ENCODE measurements around the gene DKK3. TPM values are rescaled to one million over a fixed set of nuclear protein-coding genes. Genes with fewer than 3 reads are reported as not detected.

DKK3 gene
- total and polyA plus RNA-seq, 2 of the 13 experiments (the other 11 are each of a cell fraction or from before 2014, with no cell fraction given): 0.09 to 0.67 TPM

DNA sequence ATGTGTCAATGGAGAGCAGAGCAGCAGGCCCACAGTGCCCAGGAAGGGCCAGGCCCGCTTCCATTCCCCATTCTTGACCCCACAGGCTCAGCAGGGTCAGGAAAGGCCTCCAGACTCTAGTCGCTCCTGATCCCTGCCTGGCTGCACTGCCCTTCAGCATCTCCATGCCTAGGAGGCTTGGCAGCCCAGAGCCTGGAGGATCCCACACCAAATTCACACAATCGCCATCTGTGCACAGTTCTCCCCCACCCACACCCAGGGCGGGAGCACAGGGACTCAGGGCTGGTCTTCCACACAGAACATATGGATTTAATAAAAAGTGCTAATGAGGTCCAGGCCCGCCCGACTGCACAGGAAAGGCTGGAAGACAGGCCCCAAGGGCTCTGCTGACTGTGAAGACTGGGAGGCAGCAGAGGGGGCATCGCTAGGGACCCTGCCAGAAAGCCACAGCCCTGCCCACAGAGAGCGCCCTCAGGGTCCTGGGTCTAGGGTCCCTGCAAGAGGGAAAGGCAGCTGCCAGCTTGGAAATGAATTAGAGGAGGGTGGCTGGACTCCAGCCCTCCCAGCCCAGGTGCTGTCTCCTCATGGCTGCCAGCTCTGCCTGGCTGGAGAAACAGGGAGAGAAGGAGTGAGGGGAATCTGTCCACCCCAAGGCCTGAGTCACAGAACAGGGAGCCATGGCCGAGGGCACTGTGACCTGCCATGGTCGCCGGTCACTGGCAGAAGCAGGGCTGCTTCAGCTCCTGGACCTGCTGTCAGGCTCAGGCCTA, 39.7 kb downstream of the DKK3 start (continued):
- TF ChIP-seq, protein P1, sequence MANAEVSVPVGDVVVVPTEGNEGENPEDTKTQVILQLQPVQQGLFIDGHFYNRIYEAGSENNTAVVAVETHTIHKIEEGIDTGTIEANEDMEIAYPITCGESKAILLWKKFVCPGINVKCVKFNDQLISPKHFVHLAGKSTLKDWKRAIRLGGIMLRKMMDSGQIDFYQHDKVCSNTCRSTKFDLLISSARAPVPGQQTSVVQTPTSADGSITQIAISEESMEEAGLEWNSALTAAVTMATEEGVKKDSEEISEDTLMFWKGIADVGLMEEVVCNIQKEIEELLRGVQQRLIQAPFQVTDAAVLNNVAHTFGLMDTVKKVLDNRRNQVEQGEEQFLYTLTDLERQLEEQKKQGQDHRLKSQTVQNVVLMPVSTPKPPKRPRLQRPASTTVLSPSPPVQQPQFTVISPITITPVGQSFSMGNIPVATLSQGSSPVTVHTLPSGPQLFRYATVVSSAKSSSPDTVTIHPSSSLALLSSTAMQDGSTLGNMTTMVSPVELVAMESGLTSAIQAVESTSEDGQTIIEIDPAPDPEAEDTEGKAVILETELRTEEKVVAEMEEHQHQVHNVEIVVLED (CRISPR knock-in tag; IDR thresholded peaks at IDR 0.05; ENCODE audit: borderline replicate concordance): no peak
- TF ChIP-seq RFX3 (CRISPR knock-in tag; IDR thresholded peaks at IDR 0.05) (no peak), HOXD1 (CRISPR knock-in tag; IDR thresholded peaks at IDR 0.05) (no peak), TRIM24 (CRISPR knock-in tag; IDR thresholded peaks at IDR 0.05) (no peak)

DNA sequence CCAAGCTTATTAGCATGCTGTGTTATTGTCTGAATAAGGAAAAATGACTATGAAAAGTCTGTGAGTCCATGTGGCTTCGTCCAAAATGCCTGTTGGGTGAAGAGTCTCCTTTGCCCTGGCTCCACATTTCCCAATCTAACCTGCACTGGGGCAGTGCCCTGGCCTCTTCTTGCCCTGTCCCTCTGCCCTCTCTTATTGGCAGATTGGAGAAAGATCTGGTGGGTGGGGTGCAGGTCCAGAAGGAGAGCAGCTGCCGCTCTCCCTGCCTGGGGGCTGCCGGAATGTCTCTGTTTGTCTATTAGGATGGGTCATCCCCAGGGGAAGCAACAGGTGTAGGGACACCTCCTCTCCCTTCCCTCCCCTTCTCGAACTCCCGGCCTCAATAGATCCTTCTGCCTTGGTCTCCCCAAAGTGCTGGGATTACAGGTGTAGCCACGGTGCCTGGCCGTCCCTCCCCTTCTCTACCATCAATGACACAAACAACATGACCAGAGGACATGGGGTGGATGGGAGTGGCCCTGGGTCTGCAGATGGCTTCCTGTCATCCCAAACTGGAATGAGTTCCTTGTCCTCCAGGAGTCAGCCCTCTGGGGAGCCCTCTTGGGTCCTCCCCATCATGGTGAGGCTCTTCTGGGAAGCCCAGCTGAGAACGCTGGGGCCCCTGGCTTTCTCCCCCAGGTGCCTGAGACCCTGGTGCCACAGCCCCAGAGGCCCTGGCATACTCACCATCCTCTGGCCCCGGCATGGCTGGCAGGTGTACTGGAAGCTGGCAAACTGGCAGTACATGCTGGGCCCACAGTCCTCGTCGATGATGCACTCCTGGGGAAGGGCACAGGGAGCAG, 40.5 kb downstream of the DKK3 start:
- Histone ChIP-seq H2AFZ (ENCODE audit: low read length) (no peak overlapping the region), H3K4me2 (ENCODE audit: low read depth, low read length) (no peak overlapping the region), H3K79me2 (ENCODE audit: insufficient read depth, low read length) (no peaks in the 10 kb centered on the region), H4K20me1 (ENCODE audit: insufficient read depth, low read length) (no peaks in the 10 kb centered on the region), H3K9ac (ENCODE audit: insufficient read depth, low read depth, low read length) (no peak overlapping the region), H3K9me3 (ENCODE audit: low read length) (no peaks in the 10 kb centered on the region), H3K4me3 (replicated peaks in 1 of 3; ENCODE audit: insufficient read depth in 1 of 3, low read depth in 2 of 3, low read length in 3 of 3) (no peak overlapping the region), H3K27me3 (ENCODE audit: control insufficient read depth in 1 of 2, insufficient read depth in 2 of 2, low read length in 2 of 2) (peaks cover 4 to 27% of the 10 kb centered on the region in 2 experiments; a peak in 2 of 5 replicates), H3K27ac (ENCODE audit: extremely low read length, insufficient read depth, low read length) (no peak overlapping the region), H3K36me3 (replicated peaks in 1 of 2; ENCODE audit: control insufficient read depth in 1 of 2, insufficient read depth in 2 of 2, low read length in 2 of 2) (no peaks in the 10 kb centered on the region), H3K4me1 (ENCODE audit: insufficient read depth, low read length) (peaks cover 6% of the 10 kb centered on the region; the same call in 1 of the 2 replicates)
- WGBS (ENCODE audit: low lambda C conversion rate): 43% methylated on average over 9 of the region's 11 CpGs
- FAIRE-seq: no peak
- BruUV-seq (replicated peaks): no TSS peak
- POLR2A ChIA-PET: no interaction called here
- in situ Hi-C loops (cut with HindIII; ENCODE audit: extremely low pct_ligation_motif_present, low pct_unique_long_range_greater_than_20kb): no loop called here
- CTCF ChIA-PET (ENCODE audit: low intra/inter-chr PET ratio, low total read pairs): no interaction called here
- ATAC-seq: no peak
- intact Hi-C loops (cut with micrococcal nuclease; ENCODE audit: unreplicated experiment): no loop called here
- no peak for DNase-seq (ENCODE audit: low spot score)
- TF ChIP-seq ZNF354B (CRISPR knock-in tag; IDR thresholded peaks at IDR 0.05): no peak
- TF ChIP-seq, protein P2, sequence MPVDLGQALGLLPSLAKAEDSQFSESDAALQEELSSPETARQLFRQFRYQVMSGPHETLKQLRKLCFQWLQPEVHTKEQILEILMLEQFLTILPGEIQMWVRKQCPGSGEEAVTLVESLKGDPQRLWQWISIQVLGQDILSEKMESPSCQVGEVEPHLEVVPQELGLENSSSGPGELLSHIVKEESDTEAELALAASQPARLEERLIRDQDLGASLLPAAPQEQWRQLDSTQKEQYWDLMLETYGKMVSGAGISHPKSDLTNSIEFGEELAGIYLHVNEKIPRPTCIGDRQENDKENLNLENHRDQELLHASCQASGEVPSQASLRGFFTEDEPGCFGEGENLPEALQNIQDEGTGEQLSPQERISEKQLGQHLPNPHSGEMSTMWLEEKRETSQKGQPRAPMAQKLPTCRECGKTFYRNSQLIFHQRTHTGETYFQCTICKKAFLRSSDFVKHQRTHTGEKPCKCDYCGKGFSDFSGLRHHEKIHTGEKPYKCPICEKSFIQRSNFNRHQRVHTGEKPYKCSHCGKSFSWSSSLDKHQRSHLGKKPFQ (CRISPR knock-in tag; IDR thresholded peaks at IDR 0.05; ENCODE audit: insufficient replicate concordance): no peak
- TF ChIP-seq KAT7 (CRISPR knock-in tag; IDR thresholded peaks at IDR 0.05; ENCODE audit: borderline replicate concordance): no peak
- no peak for TF ChIP-seq RNF2 (conservative IDR thresholded peaks at IDR 0.05; ENCODE audit: low read depth)
- TF ChIP-seq NCOA1 (CRISPR knock-in tag; IDR thresholded peaks at IDR 0.05): no peak
- TF ChIP-seq, protein P3, sequence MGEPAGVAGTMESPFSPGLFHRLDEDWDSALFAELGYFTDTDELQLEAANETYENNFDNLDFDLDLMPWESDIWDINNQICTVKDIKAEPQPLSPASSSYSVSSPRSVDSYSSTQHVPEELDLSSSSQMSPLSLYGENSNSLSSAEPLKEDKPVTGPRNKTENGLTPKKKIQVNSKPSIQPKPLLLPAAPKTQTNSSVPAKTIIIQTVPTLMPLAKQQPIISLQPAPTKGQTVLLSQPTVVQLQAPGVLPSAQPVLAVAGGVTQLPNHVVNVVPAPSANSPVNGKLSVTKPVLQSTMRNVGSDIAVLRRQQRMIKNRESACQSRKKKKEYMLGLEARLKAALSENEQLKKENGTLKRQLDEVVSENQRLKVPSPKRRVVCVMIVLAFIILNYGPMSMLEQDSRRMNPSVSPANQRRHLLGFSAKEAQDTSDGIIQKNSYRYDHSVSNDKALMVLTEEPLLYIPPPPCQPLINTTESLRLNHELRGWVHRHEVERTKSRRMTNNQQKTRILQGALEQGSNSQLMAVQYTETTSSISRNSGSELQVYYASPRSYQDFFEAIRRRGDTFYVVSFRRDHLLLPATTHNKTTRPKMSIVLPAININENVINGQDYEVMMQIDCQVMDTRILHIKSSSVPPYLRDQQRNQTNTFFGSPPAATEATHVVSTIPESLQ (CRISPR knock-in tag; conservative IDR thresholded peaks at IDR 0.05): no peak
- no peak for TF ChIP-seq FOXP1 (IDR thresholded peaks at IDR 0.05)
- TF ChIP-seq FOXP1 (CRISPR knock-in tag; IDR thresholded peaks at IDR 0.05): no peak
- no peak for TF ChIP-seq ZFP36L2 (CRISPR knock-in tag; IDR thresholded peaks at IDR 0.05)
- TF ChIP-seq HCFC1 (IDR thresholded peaks at IDR 0.05; ENCODE audit: low read depth, low read length): no peak

All from HepG2 (cell line).